Measurements from ENCODE around the gene SNAPC2. TPM values are rescaled to one million over a fixed set of nuclear protein-coding genes. Genes with fewer than 3 reads are reported as not detected.

SNAPC2 gene
- total and polyA plus RNA-seq, 2 of the 13 experiments (the other 11 are each of a cell fraction or from before 2014, with no cell fraction given), result 10.2 to 12.7 TPM

DNA sequence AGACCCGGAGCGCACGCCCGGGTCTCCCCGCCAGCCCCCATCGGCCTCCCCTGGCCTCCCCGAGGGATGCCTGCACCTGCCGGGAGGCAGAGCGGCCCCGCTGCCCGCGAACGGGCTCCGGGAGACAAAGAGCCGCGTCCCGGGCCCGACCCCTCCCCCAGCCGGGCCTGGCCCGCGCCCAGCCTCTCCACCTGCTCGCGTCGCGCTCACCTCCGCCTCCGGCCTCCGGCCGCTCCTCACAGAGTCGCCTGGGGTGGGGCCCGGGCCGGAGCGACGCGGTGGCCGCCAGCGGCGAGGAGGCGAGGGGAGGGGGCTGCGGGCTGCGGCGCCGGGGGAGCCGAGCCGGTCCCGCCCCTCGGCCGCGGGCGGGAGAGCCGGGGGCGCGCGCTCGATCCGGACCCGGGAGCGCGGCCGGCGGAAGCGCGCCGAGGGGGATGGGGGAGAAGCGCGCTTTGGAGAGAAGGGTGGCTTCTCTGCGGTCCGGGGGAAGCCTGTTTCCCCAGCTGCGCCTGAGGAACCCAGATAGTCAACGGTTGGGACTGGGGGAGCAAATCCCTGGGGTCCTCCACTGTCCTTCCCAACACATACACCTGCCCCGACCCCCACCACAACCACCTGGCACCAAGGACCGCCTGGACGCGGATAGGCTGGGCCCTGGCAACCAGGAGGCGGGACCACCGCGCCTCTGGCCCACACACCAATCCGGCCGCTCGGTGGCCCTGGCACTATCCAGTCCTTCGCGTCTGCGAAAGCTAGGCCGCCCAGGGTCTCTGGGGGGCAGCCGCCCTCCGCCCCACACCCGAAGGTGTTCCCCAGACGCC lies 45.9 kb upstream of the SNAPC2 start, which contains the start of gene PRR36:
PRR36 (minus strand) TSS at position 315 of the 821 bp plus-strand sequence. CDS start 701 bp downstream, outside the sequence.
- peak within 1 kb of the TSS; percentile 97 for H3K4me2 ChIP-seq (ENCODE audit: low read depth, low read length)
- ChIA-PET CTCF (ENCODE audit: low intra/inter-chr PET ratio, low total read pairs) (no interaction called here), POLR2A (interaction anchor here (1.2 to 2.8 kb wide), 4 partner anchors 14 to 70 kb away, joined by 5 to 16 read pairs (median 6); partner anchors contain the start of genes LRRC8E and TIMM44)
- TF ChIP-seq ZNF224 (CRISPR knock-in tag; IDR thresholded peaks at IDR 0.05), result no peak
- TF ChIP-seq TBX2 (CRISPR knock-in tag; IDR thresholded peaks at IDR 0.05; ENCODE audit: borderline replicate concordance), result 0 out of 2 replicates have a peak, but pooled peaks have one; percentile 20
- TF ChIP-seq HINFP (CRISPR knock-in tag; IDR thresholded peaks at IDR 0.05; ENCODE audit: low read depth), result peak; percentile 100
- TF ChIP-seq, protein P1, sequence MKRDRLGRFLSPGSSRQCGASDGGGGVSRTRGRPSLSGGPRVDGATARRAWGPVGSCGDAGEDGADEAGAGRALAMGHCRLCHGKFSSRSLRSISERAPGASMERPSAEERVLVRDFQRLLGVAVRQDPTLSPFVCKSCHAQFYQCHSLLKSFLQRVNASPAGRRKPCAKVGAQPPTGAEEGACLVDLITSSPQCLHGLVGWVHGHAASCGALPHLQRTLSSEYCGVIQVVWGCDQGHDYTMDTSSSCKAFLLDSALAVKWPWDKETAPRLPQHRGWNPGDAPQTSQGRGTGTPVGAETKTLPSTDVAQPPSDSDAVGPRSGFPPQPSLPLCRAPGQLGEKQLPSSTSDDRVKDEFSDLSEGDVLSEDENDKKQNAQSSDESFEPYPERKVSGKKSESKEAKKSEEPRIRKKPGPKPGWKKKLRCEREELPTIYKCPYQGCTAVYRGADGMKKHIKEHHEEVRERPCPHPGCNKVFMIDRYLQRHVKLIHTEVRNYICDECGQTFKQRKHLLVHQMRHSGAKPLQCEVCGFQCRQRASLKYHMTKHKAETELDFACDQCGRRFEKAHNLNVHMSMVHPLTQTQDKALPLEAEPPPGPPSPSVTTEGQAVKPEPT (CRISPR knock-in tag; IDR thresholded peaks at IDR 0.05; ENCODE audit: low read depth), result no peak
- TF ChIP-seq, protein P2, sequence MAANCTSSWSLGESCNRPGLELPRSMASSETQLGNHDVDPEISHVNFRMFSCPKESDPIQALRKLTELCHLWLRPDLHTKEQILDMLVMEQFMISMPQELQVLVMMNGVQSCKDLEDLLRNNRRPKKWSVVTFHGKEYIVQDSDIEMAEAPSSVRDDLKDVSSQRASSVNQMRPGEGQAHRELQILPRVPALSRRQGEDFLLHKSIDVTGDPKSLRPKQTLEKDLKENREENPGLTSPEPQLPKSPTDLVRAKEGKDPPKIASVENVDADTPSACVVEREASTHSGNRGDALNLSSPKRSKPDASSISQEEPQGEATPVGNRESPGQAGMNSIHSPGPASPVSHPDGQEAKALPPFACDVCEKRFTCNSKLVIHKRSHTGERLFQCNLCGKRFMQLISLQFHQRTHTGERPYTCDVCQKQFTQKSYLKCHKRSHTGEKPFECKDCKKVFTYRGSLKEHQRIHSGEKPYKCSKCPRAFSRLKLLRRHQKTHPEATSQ (CRISPR knock-in tag; IDR thresholded peaks at IDR 0.05; ENCODE audit: borderline replicate concordance), result no peak
- TF ChIP-seq RFXAP (CRISPR knock-in tag; IDR thresholded peaks at IDR 0.05; ENCODE audit: borderline replicate concordance), result 0 out of 2 replicates have a peak, but pooled peaks have one; percentile 25
- no peak for TF ChIP-seq DR1 (CRISPR knock-in tag; IDR thresholded peaks at IDR 0.05)
- TF ChIP-seq, protein P3, sequence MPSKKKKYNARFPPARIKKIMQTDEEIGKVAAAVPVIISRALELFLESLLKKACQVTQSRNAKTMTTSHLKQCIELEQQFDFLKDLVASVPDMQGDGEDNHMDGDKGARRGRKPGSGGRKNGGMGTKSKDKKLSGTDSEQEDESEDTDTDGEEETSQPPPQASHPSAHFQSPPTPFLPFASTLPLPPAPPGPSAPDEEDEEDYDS (CRISPR knock-in tag; IDR thresholded peaks at IDR 0.05), result no peak
- TF ChIP-seq ZNF770 (CRISPR knock-in tag; IDR thresholded peaks at IDR 0.05), result peak; percentile 47; the same call in 1 of the 2 replicates
- no peak for TF ChIP-seq HNRNPK (IDR thresholded peaks at IDR 0.05; ENCODE audit: low read depth, low read length, poor library complexity, severe bottlenecking)
- peak; percentile 63; the same call in 1 of the 2 replicates for TF ChIP-seq AKAP8 (CRISPR knock-in tag; IDR thresholded peaks at IDR 0.05)
- TF ChIP-seq YY1 (IDR thresholded peaks at IDR 0.05; ENCODE audit: insufficient read depth, insufficient replicate concordance, low read depth, low read length), result peak; percentile 6
- peak; percentile 74; the same call in 1 of the 2 replicates for TF ChIP-seq CAMTA2 (CRISPR knock-in tag; IDR thresholded peaks at IDR 0.05; ENCODE audit: borderline replicate concordance)
- TF ChIP-seq ZEB1 (IDR thresholded peaks at IDR 0.05; ENCODE audit: insufficient replicate concordance, low read depth), result peak; percentile 22

More for the DNA sequence above, 45.9 kb upstream of the SNAPC2 start, which contains the start of gene PRR36:
- DNase-seq (ENCODE audit: low spot score) (peak; percentile 58), ATAC-seq (peak; percentile 12; the same call in 2 of the 3 replicates), FAIRE-seq (no peak)
- Histone ChIP-seq H3K79me2 (ENCODE audit: insufficient read depth, low read length) (no peaks in the 10 kb centered on the region), H3K4me1 (ENCODE audit: insufficient read depth, low read length) (peaks cover 50% of the 10 kb centered on the region), H3K27me3 (ENCODE audit: control insufficient read depth in 1 of 2, insufficient read depth in 2 of 2, low read length in 2 of 2) (peaks cover 0 to 4% of the 10 kb centered on the region in 2 experiments; a peak in 1 of 5 replicates), H4K20me1 (ENCODE audit: insufficient read depth, low read length) (no peaks in the 10 kb centered on the region; the same call in 1 of the 2 replicates), H3K9me3 (ENCODE audit: low read length) (no peaks in the 10 kb centered on the region), H3K9ac (ENCODE audit: insufficient read depth, low read depth, low read length) (no peak within 1 kb of the TSS), H2AFZ (ENCODE audit: low read length) (no peak within 1 kb of the TSS), H3K27ac (ENCODE audit: extremely low read length, insufficient read depth, low read length) (no peak within 1 kb of the TSS), H3K4me3 (replicated peaks in 1 of 3; ENCODE audit: insufficient read depth in 1 of 3, low read depth in 2 of 3, low read length in 3 of 3) (peak within 1 kb of the TSS; percentile 56 to 73 (median 59)), H3K36me3 (replicated peaks in 1 of 2; ENCODE audit: control insufficient read depth in 1 of 2, insufficient read depth in 2 of 2, low read length in 2 of 2) (no peaks in the 10 kb centered on the region)
- no TSS peak for BruUV-seq (replicated peaks)
- intact Hi-C loops (cut with micrococcal nuclease; ENCODE audit: unreplicated experiment) (loop anchor here (10.0 kb wide), 1 partner anchor 1139 kb away; the partner anchor contains the start of genes GPR108 and TRIP10), in situ Hi-C loops (cut with HindIII; ENCODE audit: extremely low pct_ligation_motif_present, low pct_unique_long_range_greater_than_20kb) (no loop called here)
- 7% methylated on average over 23 of the region's 88 CpGs for WGBS (ENCODE audit: low lambda C conversion rate)
